Sciatic nerve (tissue), 2 donors: ENCODE measurements around the gene HIGD1B. TPM values are rescaled to one million over a fixed set of nuclear protein-coding genes. Genes with fewer than 3 reads are reported as not detected.
A peak's percentile ranks its signal among the peaks of the same experiment; 100 is the strongest.

Experiments
- ATAC-seq: fragments of 200-7000 bp; cut with Tn5 transposase; one replicate; pipeline ENCODE4 v1.9.1; 2020; ENCODE audit warnings: mild to moderate bottlenecking, moderate library complexity
- DNase-seq: peaks from one replicate; pipeline ENCODE4 v3.0.0-alpha.2; 2020; ENCODE audit warnings: low spot score
- intact Hi-C: fragments of 100-400 bp; cut with DNase I; formaldehyde crosslinking; loops from one replicate; pipeline ENCODE4 v1.14.2; 2022
- total RNA-seq: library from RNA; stranded (reverse); fragmentation: NEBNext Ultra II Directional; extraction: Animal tissue kit (Norgen Biotek cat#: 25700); gene quantifications from one replicate; pipeline ENCODE4 v1.2.1, GENCODE V29; 2021
- donor health status: DM: no; HTN: no; CAD: no.
- donor health status: DM: no; HTN: no; CAD: no.

Gene HIGD1B
- total RNA-seq, 1 donor from 2014 or later: 5.8 TPM

GRCh38 chr17:44830359-44831288 lies 17.1 kb upstream of the HIGD1B start:
- intact Hi-C loops: no loop called here
- DNase-seq: peak; percentile 60
- ATAC-seq: peak; percentile 57

GRCh38 chr17:44831371-44831770 lies 16.3 kb upstream of the HIGD1B start:
- DNase-seq (peak; percentile 18), ATAC-seq (no peak)
- intact Hi-C loops: no loop called here

- DNase-seq (no peak), ATAC-seq (no peak)
- intact Hi-C loops: no loop called here
Measured at GRCh38 chr17:44832805-44833204, 14.9 kb upstream of the HIGD1B start.

GRCh38 chr17:44837196-44837595 lies 10.5 kb upstream of the HIGD1B start:
- ATAC-seq: no peak
- no peak for DNase-seq
- intact Hi-C loops: no loop called here

GRCh38 chr17:44840274-44840673 lies 7.4 kb upstream of the HIGD1B start:
- ATAC-seq: no peak
- intact Hi-C loops: no loop called here
- no peak for DNase-seq

GRCh38 chr17:44840936-44841335 lies 6.7 kb upstream of the HIGD1B start:
- intact Hi-C loops: no loop called here
- no peak for DNase-seq
- ATAC-seq: no peak

- no peak for DNase-seq
- intact Hi-C loops: no loop called here
- ATAC-seq: no peak
Measured at GRCh38 chr17:44842748-44843147, 4.9 kb upstream of the HIGD1B start.

GRCh38 chr17:44844390-44844830 lies 3.3 kb upstream of the HIGD1B start:
- ATAC-seq: no peak
- DNase-seq: no peak
- intact Hi-C loops: no loop called here

GRCh38 chr17:44846206-44846605 lies 1.5 kb upstream of the HIGD1B start:
- no peak for ATAC-seq
- intact Hi-C loops: no loop called here
- DNase-seq: no peak

GRCh38 chr17:44848257-44848795 lies 643 bp downstream of the HIGD1B start:
- no peak for ATAC-seq
- intact Hi-C loops: no loop called here
- no peak for DNase-seq

- intact Hi-C loops: no loop called here
- DNase-seq (no peak), ATAC-seq (no peak)
Measured at GRCh38 chr17:44848961-44849489, 1.3 kb downstream of the HIGD1B start.

- no peak for DNase-seq
- ATAC-seq: no peak
- intact Hi-C loops: loop anchor here (1.0 kb wide), 1 partner anchor 18 kb away; no protein-coding TSS in a partner anchor
Measured at GRCh38 chr17:44850025-44850424, 2.3 kb downstream of the HIGD1B start.

GRCh38 chr17:44850612-44851011 lies 2.9 kb downstream of the HIGD1B start:
- ATAC-seq (no peak), DNase-seq (no peak)
- intact Hi-C loops: loop anchor here (1.0 kb wide), 1 partner anchor 18 kb away; no protein-coding TSS in a partner anchor

- DNase-seq: no peak
- intact Hi-C loops: no loop called here
- ATAC-seq: no peak
Measured at GRCh38 chr17:44854192-44854591, 6.5 kb downstream of the HIGD1B start.

- no peak for DNase-seq
- intact Hi-C loops: no loop called here
Measured at GRCh38 chr17:44859701-44860100, 12.0 kb downstream of the HIGD1B start.

GRCh38 chr17:44862278-44862914 lies 14.7 kb downstream of the HIGD1B start:
- no peak for DNase-seq
- ATAC-seq: no peak
- intact Hi-C loops: no loop called here

More at GRCh38 chr17:44859701-44860100, 12.0 kb downstream of the HIGD1B start:
- no peak for ATAC-seq

- ATAC-seq (no peak), DNase-seq (no peak)
- intact Hi-C loops: no loop called here
Measured at GRCh38 chr17:44863061-44863918, 15.6 kb downstream of the HIGD1B start.

- DNase-seq (no peak), ATAC-seq (peak; percentile 30)
- intact Hi-C loops: loop anchor here (1.0 kb wide), 1 partner anchor 91 kb away; no protein-coding TSS in a partner anchor
Measured at GRCh38 chr17:44864831-44865230, 17.1 kb downstream of the HIGD1B start.
